Measurements from ENCODE around the gene MSLN. TPM values are rescaled to one million over a fixed set of nuclear protein-coding genes. Genes with fewer than 3 reads are reported as not detected.

The MSLN gene
- total and polyA plus RNA-seq, 2 of the 13 experiments (the other 11 are each of a cell fraction or from before 2014, with no cell fraction given): 2.0 to 2.3 TPM

GRCh38 chr16:745739-746138 lies 14.8 kb upstream of the MSLN start:
- WGBS (ENCODE audit: low lambda C conversion rate): 0% methylated on average over 9 of the region's 14 CpGs
- TF ChIP-seq KDM4B (CRISPR knock-in tag; IDR thresholded peaks at IDR 0.05) (0 out of 2 replicates have a peak, but pooled peaks have one; percentile 47), PATZ1 (CRISPR knock-in tag; IDR thresholded peaks at IDR 0.05) (peak; percentile 73; the same call in 1 of the 2 replicates), CHD2 (IDR thresholded peaks at IDR 0.05; ENCODE audit: low read depth, low read length) (0 out of 2 replicates have a peak, but pooled peaks have one; percentile 26), ZBTB7B (CRISPR knock-in tag; IDR thresholded peaks at IDR 0.05) (0 out of 2 replicates have a peak, but pooled peaks have one; percentile 30), KDM2A (CRISPR knock-in tag; IDR thresholded peaks at IDR 0.05; ENCODE audit: borderline replicate concordance, low read depth) (peak; percentile 37; the same call in 1 of the 2 replicates), PHF21A (CRISPR knock-in tag; IDR thresholded peaks at IDR 0.05) (no peak), PRDM15 (CRISPR knock-in tag; IDR thresholded peaks at IDR 0.05) (peak; percentile 67), PAX8 (CRISPR knock-in tag; IDR thresholded peaks at IDR 0.05; ENCODE audit: borderline replicate concordance) (no peak), ZNF607 (CRISPR knock-in tag; IDR thresholded peaks at IDR 0.05; ENCODE audit: borderline replicate concordance) (no peak), ZFX (CRISPR knock-in tag; IDR thresholded peaks at IDR 0.05; ENCODE audit: low read depth) (no peak), LCORL (IDR thresholded peaks at IDR 0.05) (no peak), LCORL (CRISPR knock-in tag; IDR thresholded peaks at IDR 0.05) (0 out of 2 replicates have a peak, but pooled peaks have one; percentile 14), ZSCAN29 (CRISPR knock-in tag; conservative IDR thresholded peaks at IDR 0.05) (no peak), ZNF788 (CRISPR knock-in tag; IDR thresholded peaks at IDR 0.05; ENCODE audit: borderline replicate concordance) (peak; percentile 17; the same call in 1 of the 2 replicates), CHCHD3 (CRISPR knock-in tag; IDR thresholded peaks at IDR 0.05) (no peak), ZNF343 (CRISPR knock-in tag; IDR thresholded peaks at IDR 0.05) (no peak)

More at GRCh38 chr16:745739-746138, 14.8 kb upstream of the MSLN start:
- no TSS peak for BruUV-seq (replicated peaks)
- H3K9ac ChIP-seq (ENCODE audit: insufficient read depth, low read depth, low read length): no peak overlapping the region
- CTCF ChIA-PET (ENCODE audit: low intra/inter-chr PET ratio, low total read pairs): interaction anchor here (0.7 kb wide), 1 partner anchor 40 kb away, joined by 4 read pairs; no protein-coding TSS in a partner anchor
- DNase-seq (ENCODE audit: low spot score) (no peak), FAIRE-seq (peak; percentile 50), ATAC-seq (peak; percentile 76)
- no peaks in the 10 kb centered on the region for H3K79me2 ChIP-seq (ENCODE audit: insufficient read depth, low read length)
- no peak overlapping the region for H3K27ac ChIP-seq (ENCODE audit: extremely low read length, insufficient read depth, low read length)
- no peaks in the 10 kb centered on the region for H3K36me3 ChIP-seq (replicated peaks in 1 of 2; ENCODE audit: control insufficient read depth in 1 of 2, insufficient read depth in 2 of 2, low read length in 2 of 2)
- no peaks in the 10 kb centered on the region for H4K20me1 ChIP-seq (ENCODE audit: insufficient read depth, low read length)
- H2AFZ ChIP-seq (ENCODE audit: low read length): no peak overlapping the region
- no peak overlapping the region for H3K4me2 ChIP-seq (ENCODE audit: low read depth, low read length)
- no peaks in the 10 kb centered on the region for H3K9me3 ChIP-seq (ENCODE audit: low read length)
- H3K4me1 ChIP-seq (ENCODE audit: insufficient read depth, low read length): 0 out of 2 replicates have a peak, but pooled peaks cover 8% of the 10 kb centered on the region
- in situ Hi-C loops (cut with HindIII; ENCODE audit: extremely low pct_ligation_motif_present, low pct_unique_long_range_greater_than_20kb): no loop called here
- H3K27me3 ChIP-seq (ENCODE audit: control insufficient read depth in 1 of 2, insufficient read depth in 2 of 2, low read length in 2 of 2): peaks cover 0 to 17% of the 10 kb centered on the region in 2 experiments; a peak in 2 of 5 replicates
- POLR2A ChIA-PET: no interaction called here
- no peak overlapping the region for H3K4me3 ChIP-seq (replicated peaks in 1 of 3; ENCODE audit: insufficient read depth in 1 of 3, low read depth in 2 of 3, low read length in 3 of 3)
- intact Hi-C loops (cut with micrococcal nuclease; ENCODE audit: unreplicated experiment): loop anchor here (1.0 kb wide), 1 partner anchor 40 kb away; no protein-coding TSS in a partner anchor

All from HepG2 (cell line).